CD4-positive, alpha-beta T cell treated with Interleukin-6 at 100 ng/mL for 8 hours (primary cell): ENCODE data around the gene DOCK9.

Experiments used
- DNase-seq: peaks from one replicate; pipeline ENCODE4 v3.0.0-alpha.2; 2020; ENCODE audit warnings: mixed read lengths, low spot score

Gene DOCK9

GRCh38 chr13:98975822-98976261 lies 2.0 kb downstream of the DOCK9 start:
- DNase-seq = no peak

DNA sequence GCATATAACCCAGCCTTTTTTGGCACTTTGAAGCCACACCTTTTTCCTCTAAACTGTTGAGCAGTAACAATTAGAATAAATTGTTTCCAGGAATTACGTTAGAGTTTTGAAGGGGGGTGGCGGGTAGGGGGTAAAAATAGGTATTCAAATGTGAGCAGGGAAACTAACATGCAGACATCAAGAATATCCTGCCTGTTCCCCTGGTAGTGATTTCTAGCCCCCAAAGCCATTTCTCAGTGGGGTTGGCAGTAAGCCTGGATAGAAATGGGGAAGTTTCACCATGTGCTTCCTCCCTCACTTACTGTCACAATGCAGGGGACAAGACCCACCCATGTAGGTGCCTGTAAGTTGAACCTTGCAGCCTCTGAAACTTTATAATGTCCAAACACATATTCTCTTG lies 3.8 kb downstream of the DOCK9 start:
- DNase-seq = no peak

GRCh38 chr13:98972627-98973026 lies 5.2 kb downstream of the DOCK9 start:
- no peak for DNase-seq

DNA sequence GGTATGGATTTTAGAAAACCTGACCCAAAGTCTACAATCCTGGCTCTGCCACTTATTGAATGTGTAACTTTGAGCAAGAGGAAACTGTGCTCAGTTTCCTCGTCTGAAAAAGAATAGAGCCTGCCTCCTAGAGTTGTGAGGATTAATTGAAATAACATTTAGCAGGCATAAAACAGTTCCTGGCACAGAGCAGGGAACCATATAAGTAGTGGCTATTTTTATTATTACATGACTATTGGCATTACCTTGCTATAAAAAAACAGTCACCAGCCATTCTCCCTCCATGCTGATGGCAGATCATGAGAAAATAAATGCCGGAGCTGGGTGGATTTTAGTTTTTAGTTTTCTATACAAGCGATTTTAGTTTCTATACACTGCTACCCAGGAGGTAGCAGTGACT lies 5.8 kb downstream of the DOCK9 start:
- DNase-seq = no peak

DNA sequence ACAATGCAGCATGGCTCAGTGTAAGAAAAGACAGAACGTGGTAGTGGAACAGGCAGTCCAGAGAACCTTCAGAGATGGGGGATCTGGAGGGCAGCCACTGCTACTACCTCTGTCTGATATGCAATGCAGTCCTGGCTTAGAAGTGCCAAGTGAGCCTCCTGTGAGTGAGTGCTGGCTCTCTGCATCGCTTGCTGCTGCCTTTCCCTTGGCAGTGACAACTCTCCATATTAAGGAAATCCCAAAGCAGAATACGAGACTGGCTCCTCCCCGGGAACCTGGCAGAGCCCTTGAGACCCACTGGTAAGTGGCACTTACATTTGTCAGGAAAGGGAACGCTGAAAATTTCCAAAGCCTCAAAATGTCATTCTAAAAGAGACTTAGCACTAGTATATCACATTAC lies 7.5 kb downstream of the DOCK9 start:
- no peak for DNase-seq

DNA sequence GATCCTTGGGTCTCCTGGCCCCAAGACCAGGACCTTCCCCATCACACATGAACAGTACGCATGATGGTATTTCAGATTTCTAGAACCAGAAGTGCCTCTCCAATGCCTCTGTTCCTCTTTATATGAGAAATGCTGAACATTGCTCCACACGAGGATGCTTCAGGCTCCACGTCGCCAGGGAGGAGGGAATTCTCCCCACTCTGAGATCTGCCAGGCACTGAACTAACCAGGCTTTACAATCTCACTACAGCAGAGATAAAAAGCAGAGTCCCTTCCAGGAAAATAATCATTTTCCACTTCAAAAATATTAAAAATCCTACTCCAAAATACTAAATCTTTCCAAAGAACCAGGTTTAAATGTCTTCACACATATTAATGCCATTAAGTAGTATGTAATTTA lies 10.4 kb downstream of the DOCK9 start:
- DNase-seq = no peak

DNA sequence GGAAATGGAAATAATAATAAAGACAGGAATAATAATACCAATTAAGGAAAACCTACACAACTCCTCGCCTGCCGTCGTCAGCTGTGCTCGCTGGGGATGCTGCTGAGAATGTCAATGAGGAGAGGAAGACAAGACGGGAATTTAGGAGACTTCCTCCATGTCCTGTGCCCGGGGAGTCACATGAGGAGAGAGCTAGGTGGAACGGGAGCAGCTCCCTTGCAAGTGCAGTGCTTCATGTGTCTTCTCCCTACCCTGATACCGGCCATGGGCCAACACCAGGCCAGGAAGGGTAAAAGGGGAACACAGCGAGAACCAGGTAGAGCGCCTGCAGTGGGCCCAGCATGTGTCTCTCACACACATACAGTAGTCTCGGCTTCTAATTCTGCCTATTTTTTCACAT lies 11.8 kb downstream of the DOCK9 start:
- no peak for DNase-seq

DNA sequence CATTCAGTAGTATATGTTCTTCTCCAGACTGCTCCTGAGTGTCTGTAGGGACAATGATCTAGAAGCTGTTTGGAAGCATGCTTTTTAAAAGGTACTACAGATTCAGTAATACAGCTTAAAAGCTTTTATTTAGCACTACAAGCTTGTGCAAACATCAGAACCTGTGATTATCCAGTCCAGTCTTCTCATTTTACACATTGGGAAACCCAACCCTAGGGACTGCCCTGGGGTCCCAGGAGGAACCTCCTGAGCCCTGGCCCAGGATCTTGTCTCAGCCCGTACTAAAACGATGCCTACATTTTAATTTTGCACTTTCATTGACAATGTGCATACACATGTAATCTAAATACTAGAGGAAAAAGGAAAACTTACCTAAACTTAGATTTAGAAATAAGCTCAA lies 12.5 kb downstream of the DOCK9 start:
- no peak for DNase-seq

DNA sequence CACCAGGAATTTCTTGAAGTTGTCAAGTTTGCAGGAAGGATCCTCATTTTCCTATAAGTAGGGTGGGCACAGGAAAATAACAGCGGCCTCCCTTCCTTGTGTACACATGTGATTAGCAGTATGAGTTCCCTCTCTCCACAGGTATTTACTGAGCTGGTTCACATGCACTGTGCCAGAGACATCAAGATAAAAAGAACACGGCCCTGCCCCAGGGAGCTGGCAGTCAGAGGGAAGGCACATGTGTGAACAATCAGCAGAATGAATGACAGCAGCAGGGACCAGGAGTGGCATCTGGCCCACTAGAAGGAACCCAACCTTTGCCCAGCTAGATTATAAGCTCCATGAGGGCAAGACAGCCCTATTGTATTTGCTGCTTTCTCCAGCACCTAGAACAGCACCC lies 13.9 kb downstream of the DOCK9 start:
- no peak for DNase-seq

DNA sequence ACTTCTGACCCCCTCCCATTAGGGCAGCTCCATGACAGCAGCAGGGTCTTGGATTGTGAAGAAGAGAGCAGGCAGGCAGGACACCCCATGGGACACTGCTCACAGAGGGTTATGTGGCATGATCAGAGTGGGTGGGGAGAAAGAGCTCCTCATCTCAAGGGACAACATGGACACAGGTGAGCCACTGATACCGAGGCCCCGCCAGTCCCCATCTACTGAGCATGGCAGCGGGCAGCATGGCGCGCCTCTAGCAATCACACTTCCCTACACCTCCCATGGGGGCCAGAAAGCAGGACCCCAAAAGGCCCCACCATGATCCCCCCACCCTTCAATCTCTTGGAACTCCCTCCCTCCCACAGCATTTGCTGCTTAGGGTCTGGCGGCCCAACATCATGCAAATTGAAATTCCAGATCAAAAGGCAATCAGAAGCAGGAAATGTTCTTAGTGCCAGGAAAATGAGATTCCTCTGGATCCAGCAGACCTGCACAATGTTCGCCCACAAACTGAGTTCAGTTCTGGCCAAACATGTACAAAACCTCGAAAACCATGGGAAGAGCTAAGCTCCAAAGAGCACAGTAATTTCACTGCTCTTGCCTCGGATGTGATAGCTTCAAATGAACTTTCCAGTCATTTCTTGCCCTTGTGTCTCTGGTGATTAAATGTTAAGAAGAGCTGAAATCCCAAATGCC lies 14.8 kb downstream of the DOCK9 start:
- DNase-seq = no peak

GRCh38 chr13:98961503-98962105 lies 16.3 kb downstream of the DOCK9 start:
- no peak for DNase-seq

DNA sequence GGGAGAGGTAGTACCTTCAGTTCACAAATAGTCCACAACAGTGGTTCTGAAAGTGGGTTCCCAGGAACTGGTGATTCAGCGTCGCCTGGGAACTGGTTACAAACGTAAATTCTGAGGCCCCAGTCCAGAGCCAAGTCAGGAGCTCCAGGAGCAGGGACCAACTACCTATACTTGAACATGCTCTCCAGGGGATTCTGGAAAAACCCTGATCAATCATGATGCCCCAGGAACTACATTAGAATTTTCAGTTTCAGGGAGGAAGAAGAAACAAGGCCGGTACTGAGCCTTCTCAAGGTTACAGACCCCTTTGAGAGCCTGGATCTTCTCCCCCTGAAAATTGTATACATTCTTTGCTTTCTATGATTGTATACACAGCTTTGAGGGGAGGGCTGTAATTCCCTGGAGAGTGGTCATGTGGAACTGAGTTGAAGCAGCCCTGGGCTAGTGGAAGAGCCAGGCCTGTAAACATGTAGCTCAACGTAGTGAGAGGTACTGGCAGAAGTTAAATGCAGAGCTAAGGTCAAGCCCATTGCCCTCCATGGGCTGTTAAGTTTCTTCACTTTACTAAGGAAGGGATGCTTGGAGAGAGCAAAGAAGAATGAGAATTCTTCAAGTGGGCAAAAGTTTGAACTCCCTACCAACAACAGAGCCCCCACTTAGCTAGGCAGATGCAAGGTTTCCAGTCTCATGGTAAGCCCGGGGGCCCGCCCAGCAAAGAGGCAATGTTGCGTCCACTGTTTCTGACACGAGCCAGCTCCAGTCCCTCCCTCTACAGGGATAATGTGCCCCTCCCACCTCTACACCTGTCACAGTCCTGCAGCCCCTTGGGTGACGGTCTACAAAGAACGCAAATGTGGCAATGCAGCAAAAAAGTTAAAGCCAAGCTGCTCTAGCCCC lies 17.0 kb downstream of the DOCK9 start:
- DNase-seq = no peak

DNA sequence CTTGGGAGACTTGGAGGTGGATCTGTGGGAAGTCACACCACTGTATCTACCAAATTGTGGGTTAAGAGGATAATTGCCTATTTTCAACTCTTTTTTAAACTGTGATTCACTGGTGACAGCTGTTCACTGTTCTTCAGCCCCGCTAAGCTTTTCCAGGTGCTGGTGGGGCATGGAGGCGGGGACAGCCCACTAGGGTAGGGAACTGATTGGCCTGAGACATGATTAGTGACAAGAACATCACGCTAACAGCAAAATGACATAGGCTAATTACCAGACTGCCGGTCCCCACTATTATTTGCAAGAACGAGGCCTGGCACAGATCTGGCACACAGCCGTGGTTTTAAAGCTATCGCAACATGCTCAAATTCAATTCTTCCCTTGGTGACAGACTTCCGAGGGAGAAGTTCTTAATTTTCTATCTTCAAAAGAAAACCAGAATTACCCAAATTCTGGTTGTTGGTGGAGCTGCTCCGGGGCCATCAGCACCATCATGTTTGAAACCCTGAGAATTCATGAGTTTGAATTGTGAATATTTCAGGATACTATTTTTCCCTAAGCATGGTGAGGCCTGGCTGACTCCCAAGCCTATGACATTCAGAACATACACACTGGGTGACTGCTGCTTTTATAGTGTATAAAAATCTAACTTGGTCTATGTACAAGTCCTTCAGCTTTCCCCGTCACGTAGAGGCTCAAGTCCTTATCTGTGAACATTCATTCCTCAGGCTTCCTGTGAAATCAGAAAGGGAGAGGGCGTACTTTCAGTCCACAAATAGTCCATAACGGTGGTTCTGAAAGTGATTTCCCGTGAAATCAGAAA lies 17.9 kb downstream of the DOCK9 start:
- DNase-seq = no peak

DNA sequence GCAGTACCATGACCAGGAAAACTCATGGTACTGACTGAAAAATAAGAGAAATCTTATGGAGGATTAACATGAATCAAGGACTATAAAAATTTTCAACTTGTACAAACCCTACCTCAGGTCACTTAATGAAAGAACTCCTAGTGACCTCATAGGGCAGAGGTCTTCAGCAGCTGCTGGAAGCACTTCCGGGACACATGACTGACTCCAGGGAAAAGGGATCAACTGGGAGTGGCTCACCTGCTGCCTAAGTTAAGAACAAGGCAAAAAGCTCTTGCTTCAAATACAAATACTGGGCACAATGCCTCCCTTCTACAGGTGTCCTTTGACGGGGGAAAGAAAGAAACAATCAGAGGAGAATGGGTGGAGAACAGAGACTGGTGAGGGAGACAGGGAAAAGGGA lies 18.6 kb downstream of the DOCK9 start:
- DNase-seq = no peak

GRCh38 chr13:98958443-98958794 lies 19.4 kb downstream of the DOCK9 start:
- no peak for DNase-seq

GRCh38 chr13:98957731-98958442 lies 20.0 kb downstream of the DOCK9 start:
- no peak for DNase-seq

DNA sequence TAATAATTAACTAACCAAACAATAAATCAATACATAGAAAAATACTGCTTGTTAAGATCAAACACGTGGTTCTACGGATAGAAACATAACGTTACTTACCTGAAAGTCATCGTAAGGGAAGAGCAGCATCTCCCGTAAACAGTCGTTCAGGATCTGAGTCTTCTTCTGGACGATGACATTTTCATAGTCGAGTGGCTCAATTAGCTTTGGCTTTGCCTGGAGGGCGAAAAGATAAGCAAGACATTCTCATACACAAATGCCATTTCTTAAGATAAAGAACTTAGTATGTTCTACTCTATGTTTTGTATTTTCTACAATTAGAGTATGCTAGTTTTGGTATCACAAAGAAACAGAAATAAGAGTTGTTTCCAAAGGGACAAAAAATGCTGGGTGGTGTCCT lies 22.5 kb downstream of the DOCK9 start:
- no peak for DNase-seq

GRCh38 chr13:98954313-98954712 lies 23.6 kb downstream of the DOCK9 start:
- DNase-seq = no peak

DNA sequence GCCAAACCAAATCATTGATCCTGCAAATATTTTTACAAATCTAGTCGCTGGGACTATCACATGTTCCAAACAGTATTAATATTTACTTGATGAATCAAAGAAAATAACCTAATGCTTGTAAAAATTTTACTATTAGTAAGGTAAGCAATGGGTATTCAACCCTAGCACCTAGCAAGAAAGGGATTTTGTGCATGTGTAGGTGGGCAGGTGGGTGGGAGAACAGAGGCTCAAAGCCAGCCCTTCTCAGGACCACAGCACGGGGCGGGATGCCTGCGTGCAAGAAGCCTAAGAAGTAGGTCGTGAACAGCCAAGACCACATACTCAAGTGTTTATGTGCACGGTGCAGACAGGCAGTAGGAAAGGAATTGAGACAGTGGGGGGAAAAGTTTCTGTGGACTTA lies 26.6 kb downstream of the DOCK9 start:
- DNase-seq = no peak

- no peak for DNase-seq
Observed at GRCh38 chr13:98950705-98951104, 27.2 kb downstream of the DOCK9 start.

GRCh38 chr13:98947925-98948324 lies 29.9 kb downstream of the DOCK9 start:
- DNase-seq = no peak
